Activated CD4-positive, CD25-positive, alpha-beta regulatory T cell treated with anti-CD3 and anti-CD28 coated beads, Interleukin-2, amount 50 U/mL, for 16 hours (primary cell): ENCODE data around the gene AQP7.
A peak's percentile ranks its signal among the peaks of the same experiment; 100 is the strongest.
"Not testable (repeated sequence)": the region's sequence is repeated elsewhere in the genome, so short reads cannot be mapped to it uniquely, and the experiment has no call there.

Source experiments
- DNase-seq: peaks from one replicate; pipeline ENCODE4 v3.0.0-alpha.2; 2020; ENCODE audit warnings: low read depth, low spot score

Gene AQP7

GRCh38 chr9:33375238-33375840 lies 27.0 kb downstream of the AQP7 start:
- no peak for DNase-seq

GRCh38 chr9:33374634-33375237 lies 27.6 kb downstream of the AQP7 start:
- peak; percentile 40 for DNase-seq

- DNase-seq: no peak
Measured at GRCh38 chr9:33374190-33374589, 28.2 kb downstream of the AQP7 start.

GRCh38 chr9:33372900-33373299 lies 29.5 kb downstream of the AQP7 start:
- DNase-seq: no peak

- DNase-seq: no peak
Measured at GRCh38 chr9:33366979-33367480, 35.3 kb downstream of the AQP7 start.

- not testable (repeated sequence) for DNase-seq
Measured at GRCh38 chr9:33364814-33365213, 37.6 kb downstream of the AQP7 start.

- DNase-seq: no peak
Measured at GRCh38 chr9:33364127-33364526, 38.2 kb downstream of the AQP7 start.

- DNase-seq: not testable (repeated sequence)
Measured at GRCh38 chr9:33358641-33359040, 43.7 kb downstream of the AQP7 start.

- no peak for DNase-seq
Measured at GRCh38 chr9:33355933-33356332, 46.4 kb downstream of the AQP7 start.

- no peak for DNase-seq
Measured at GRCh38 chr9:33354651-33355211, 47.6 kb downstream of the AQP7 start.

GRCh38 chr9:33351547-33351946 lies 50.8 kb downstream of the AQP7 start:
- no peak for DNase-seq

- DNase-seq: no peak
Measured at GRCh38 chr9:33350310-33350709, 52.1 kb downstream of the AQP7 start.

- DNase-seq: no peak
Measured at GRCh38 chr9:33349743-33350142, 52.6 kb downstream of the AQP7 start.

GRCh38 chr9:33348998-33349397 lies 53.4 kb downstream of the AQP7 start:
- DNase-seq: no peak

- no peak for DNase-seq
Measured at GRCh38 chr9:33346564-33346963, 55.8 kb downstream of the AQP7 start.

- no peak for DNase-seq
Measured at GRCh38 chr9:33344145-33344544, 58.2 kb downstream of the AQP7 start.

GRCh38 chr9:33341182-33341581 lies 61.2 kb downstream of the AQP7 start:
- no peak for DNase-seq

GRCh38 chr9:33340186-33340585 lies 62.2 kb downstream of the AQP7 start:
- no peak for DNase-seq
